SK-N-DZ (cell line): ENCODE measurements around the gene ST8SIA5.

Source experiments
- DNase-seq: peaks from one replicate; pipeline ENCODE4 v3.0.0-alpha.2; 2015; ENCODE audit warnings: low spot score
- small RNA-seq, 2 experiments: library from RNA; depleted of rRNA; stranded (forward); fragments of <200 nt; gene quantifications; one replicate each; pipeline ENCODE3, GENCODE V24; 2014

ST8SIA5 gene

DNA sequence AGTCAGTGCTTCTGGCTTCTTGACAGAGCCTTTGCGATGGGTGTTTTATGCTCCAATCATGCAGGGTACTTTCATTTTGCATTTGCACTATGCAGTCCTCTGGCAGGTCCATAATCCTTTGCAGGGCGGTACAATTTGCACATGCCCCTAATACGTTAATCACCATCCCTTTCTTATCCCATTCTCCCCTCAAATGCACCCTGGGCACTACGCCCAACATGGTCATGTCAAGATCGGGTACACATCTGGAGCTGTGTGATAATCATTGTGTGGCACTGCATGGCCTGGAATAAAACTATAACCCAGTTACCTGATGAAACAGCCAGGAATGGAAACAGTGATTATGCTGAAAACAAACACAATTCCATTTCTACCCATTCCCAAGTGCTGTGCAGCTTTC lies 127.5 kb downstream of the ST8SIA5 start:
- DNase-seq, result no peak

GRCh38 chr18:46628206-46628605 lies 128.6 kb downstream of the ST8SIA5 start:
- no peak for DNase-seq

DNA sequence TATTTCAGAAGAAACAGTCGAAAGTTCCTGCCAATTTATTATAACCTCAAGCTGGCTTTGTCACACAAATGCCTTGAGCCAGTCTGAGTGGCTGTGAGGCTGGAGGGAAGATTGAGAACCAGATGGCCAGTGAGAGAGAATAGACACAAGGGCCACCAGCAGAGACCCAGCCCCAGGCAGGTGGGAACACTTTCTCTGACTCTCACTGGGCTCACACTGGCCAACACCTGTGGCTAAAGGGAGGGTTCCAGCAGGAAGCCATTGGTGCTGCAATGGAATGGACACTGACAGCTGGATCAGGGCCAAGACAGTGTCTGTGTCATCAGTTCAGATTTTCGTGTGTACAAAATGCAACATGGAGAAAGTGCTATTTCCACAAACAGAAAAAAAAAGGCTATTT lies 129.7 kb downstream of the ST8SIA5 start:
- no peak for DNase-seq

- DNase-seq, result no peak
These were observed 131.8 kb downstream of the ST8SIA5 start for GRCh38 chr18:46625069-46625468.

DNA sequence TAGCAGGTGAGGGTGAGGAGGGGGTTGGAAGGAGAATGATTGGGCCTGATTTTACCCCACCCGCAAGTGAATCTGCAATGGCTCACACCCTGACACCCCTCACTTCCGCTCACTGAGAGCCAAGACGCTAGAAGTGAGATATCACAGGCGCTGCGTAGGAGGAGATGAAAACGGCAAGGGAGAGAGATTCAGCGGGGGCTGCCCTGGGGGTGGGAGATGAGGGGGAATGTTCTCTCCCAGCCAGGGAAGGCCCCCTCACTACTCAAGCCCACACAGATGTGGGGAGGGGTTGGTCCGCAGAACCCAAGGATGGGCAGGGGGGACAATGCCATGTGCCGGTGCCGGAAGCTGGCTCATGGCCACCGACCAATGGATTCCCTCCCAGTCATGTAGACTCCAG lies 132.7 kb downstream of the ST8SIA5 start:
- DNase-seq, result no peak

DNA sequence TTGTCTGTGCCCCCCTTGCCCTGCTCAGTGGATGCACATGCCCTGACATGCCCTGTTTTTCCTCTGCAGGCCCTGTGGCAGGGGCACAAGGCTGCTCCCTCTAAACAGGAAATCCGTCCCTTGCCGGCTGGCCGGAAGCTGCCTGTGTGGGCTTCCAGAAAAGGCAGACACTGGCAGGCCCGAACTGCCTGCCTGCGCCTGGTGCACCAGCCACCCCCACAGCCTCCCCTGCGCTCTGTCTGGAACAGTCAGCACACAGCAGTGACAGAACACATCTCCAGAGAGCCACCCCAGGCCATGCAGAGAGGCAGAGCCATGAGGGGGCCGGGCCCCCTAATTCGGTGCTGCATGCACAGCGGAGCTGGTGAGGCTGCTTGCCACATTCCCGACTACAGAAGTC lies 133.3 kb downstream of the ST8SIA5 start:
- peak; percentile 38 for DNase-seq

DNA sequence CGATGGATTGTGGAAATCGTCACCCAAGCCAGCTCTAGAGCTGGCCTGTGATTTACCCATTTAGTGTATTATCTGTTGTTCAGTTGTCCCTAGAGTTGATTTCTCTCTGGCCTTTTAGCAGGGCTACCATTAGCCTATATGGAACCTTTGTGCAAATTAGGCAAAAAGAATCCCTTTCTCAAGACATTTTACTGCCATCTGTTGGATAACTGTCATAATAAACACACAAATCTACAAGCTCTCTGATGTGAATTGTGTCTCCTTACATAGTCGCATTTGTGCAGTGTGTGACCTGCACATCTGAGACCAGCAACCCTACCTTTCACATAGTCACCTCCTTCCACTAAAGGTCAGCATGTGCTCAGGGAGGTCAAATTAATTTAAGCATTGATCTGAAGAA lies 133.9 kb downstream of the ST8SIA5 start:
- no peak for DNase-seq

DNA sequence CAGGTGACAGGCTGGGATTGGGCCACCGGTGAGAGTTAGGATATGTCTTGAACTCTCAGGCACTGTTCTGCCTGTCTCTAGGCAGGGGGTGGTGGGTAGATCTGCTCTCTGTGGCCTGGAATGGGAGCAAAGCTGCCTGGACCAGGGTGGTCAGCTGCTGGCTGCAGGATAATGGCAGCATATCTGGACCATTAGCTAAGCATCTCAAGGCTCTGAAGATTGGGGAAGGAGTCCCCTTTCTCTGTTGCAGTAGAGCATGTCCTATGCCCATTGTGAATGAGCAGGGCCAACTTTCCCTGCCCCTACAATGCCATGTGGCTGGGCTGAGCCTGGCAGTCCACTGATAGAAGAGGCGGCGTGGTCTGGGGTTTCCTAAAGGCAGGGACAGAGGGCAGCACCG lies 134.4 kb downstream of the ST8SIA5 start:
- DNase-seq, result no peak

GRCh38 chr18:46621871-46622270 lies 135.0 kb downstream of the ST8SIA5 start:
- DNase-seq, result no peak

GRCh38 chr18:46621111-46621766 lies 135.6 kb downstream of the ST8SIA5 start:
- DNase-seq, result no peak

GRCh38 chr18:46619559-46619958 lies 137.3 kb downstream of the ST8SIA5 start:
- DNase-seq, result no peak

Small RNA genes within 50 kb of the gene (small RNA-seq; reads per million reads assigned to genes)
- gene AC090311.1, result 0 reads per million in 2 experiments
